Measurements from ENCODE around the gene OR10V1.

OR10V1 gene

DNA sequence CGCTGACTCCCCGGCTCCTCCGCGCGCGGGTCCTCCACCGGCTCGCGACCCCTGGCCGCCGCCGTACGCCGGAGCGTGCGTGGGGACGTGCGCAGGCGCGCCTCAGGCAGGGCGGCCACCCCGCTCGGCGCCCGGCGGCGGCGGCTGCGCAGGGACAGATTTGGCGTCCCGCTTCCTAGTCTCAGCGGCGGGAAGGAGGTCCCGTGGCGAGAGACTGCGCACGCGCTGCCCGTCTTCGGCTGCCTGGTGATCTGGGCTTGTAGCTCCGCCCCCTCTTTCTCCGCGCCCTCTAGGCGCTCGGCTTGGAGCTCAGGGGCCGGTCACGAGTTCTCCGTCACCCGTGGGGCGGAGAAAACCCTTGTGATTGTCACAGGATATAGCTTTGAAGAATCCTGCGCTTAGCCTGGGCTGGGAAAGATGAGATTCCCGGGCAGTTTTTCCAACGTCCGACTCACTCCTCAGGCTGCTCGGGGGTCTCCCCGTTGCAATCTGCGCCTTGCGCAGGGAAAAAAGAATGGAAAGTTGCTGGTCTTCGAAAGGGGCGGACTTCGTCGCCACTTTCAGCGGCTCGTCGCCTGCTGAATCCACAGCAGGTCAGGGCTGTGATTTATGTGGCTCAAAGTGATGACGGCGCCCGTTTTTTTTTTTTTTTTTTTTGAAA is 44.6 kb downstream of the OR10V1 start, which contains the start of gene PATL1:
TSS of gene PATL1 (minus strand) at position 88 of the 661 bp plus-strand sequence. CDS start 142 bp downstream, outside the sequence.
- peak; percentile 98 for DNase-seq (ENCODE audit: low read depth)

DNA sequence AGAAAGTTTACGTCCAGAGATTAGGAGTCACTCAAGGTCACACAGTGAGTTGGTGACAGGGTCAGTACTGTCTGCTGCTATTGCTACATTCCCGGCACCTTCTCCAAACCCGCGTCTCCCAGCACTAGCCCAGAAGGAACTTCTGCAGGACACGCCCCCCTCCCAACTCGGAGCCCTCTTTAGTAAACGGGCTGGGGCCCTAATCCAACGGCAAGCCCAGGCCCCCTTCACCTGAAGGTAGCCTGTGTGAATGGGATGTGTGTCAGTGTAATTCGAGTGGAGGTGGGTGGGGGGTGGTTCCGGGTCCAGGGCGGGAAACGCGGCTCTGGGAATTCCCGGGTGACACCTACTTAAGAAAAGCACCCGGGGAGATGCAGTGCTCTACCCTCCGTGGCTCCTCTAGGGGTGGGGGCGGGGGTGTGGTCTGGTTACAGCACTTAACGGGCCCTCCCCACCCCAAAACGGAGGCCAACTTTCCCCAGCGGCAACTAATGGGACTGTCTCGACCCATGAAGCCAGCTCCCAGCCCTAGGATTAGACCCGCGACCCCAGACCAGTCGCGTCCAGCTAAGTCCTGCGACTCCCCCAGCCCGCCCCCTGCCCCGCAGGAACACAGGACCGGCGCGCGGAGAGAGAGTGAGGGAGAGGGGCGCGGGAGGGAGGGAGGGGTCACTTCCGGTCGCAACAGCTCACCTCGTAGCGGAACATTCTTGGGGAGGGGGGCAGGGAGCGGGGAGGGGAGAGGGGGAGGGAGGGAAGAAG is 45.3 kb downstream of the OR10V1 start:
- peak; percentile 31 for DNase-seq (ENCODE audit: low read depth)

DNA sequence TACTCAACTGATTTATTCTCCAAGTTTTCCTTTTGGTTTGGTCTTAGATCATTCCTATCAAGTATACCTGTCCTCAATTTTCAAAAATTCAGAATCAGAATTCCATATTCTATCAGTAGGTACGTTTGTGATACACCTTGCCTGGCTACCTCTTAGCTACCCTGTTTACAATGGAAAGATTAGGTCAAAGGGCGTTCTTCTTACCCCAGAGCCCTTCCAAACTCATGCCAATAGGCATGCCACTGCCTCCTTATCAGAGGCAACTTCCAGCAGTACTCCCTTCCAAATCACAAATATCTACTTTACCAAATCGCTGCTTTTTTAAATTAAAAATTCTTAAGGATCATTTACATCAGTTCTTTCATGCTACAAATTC is 45.8 kb downstream of the OR10V1 start:
- DNase-seq (ENCODE audit: low read depth): no peak

DNA sequence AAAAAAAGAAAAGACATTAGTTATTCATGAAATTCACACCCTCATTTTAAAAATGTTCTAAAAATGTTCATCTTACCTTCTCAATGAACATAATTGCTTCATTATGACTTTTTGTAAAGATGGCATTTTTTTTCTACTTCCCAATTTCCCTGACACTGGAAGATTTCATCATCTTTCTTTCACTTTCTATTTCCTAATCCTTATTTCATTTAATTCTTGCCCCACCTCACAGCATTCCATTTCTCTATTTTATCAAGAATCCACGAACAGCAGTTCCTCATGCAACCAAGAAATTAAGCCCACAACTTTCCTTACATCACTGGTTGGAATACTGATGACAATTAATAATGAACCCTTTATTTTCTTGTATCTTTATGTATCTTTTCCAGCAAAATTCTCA is 46.7 kb downstream of the OR10V1 start:
- DNase-seq (ENCODE audit: low read depth): peak; percentile 12

Data from fibroblast of the conjunctiva (primary cell).